NCI-H2227 (cell line): ENCODE measurements around the gene SOX18.
A peak's percentile ranks its signal among the peaks of the same experiment; 100 is the strongest.

Experiments used
- DNase-seq: peaks from one replicate; lab custom pipeline; 2025; ENCODE audit not compliant: unreplicated experiment; lab: John Stamatoyannopoulos, UW

Gene SOX18

GRCh38 chr20:64069209-64069613 lies 19.8 kb upstream of the SOX18 start:
- no peak for DNase-seq

- DNase-seq: no peak
Measured at GRCh38 chr20:64068386-64069208, 19.2 kb upstream of the SOX18 start.

GRCh38 chr20:64067733-64068307 lies 18.4 kb upstream of the SOX18 start:
- no peak for DNase-seq

- no peak for DNase-seq
Measured at GRCh38 chr20:64067005-64067632, 17.7 kb upstream of the SOX18 start.

GRCh38 chr20:64065974-64066343 lies 16.5 kb upstream of the SOX18 start:
- DNase-seq: no peak

- DNase-seq: no peak
Measured at GRCh38 chr20:64065062-64065973, 15.9 kb upstream of the SOX18 start.

- no peak for DNase-seq
Measured at GRCh38 chr20:64064145-64064698, 14.8 kb upstream of the SOX18 start.

- no peak for DNase-seq
Measured at GRCh38 chr20:64063389-64064144, 14.1 kb upstream of the SOX18 start.

GRCh38 chr20:64062596-64063388 lies 13.4 kb upstream of the SOX18 start, which contains the start of gene TCEA2:
TSS of gene TCEA2 (plus strand) at chr20:64063198. CDS start at chr20:64063313, 115 bp downstream.
- peak; percentile 97 for DNase-seq

GRCh38 chr20:64062276-64062595 lies 12.8 kb upstream of the SOX18 start:
- DNase-seq: no peak

GRCh38 chr20:64058536-64058935 lies 9.1 kb upstream of the SOX18 start:
- no peak for DNase-seq

GRCh38 chr20:64057628-64058498 lies 8.4 kb upstream of the SOX18 start:
- peak; percentile 77 for DNase-seq

GRCh38 chr20:64056889-64057627 lies 7.6 kb upstream of the SOX18 start:
- DNase-seq: no peak

- no peak for DNase-seq
Measured at GRCh38 chr20:64056639-64056888, 7.1 kb upstream of the SOX18 start.

- DNase-seq: no peak
Measured at GRCh38 chr20:64055893-64056638, 6.6 kb upstream of the SOX18 start.

- DNase-seq: no peak
Measured at GRCh38 chr20:64055396-64055892, 6.0 kb upstream of the SOX18 start.
